GM23248 (cell line): Measurements from ENCODE around the gene NTPCR. TPM values are rescaled to one million over a fixed set of nuclear protein-coding genes. Genes with fewer than 3 reads are reported as not detected.
"Not testable (repeated sequence)": the region's sequence is repeated elsewhere in the genome, so short reads cannot be mapped to it uniquely, and the experiment has no call there.

Experiments
- DNase-seq: peaks from one replicate; pipeline ENCODE4 v3.0.0-alpha.2; 2015
- H2AFZ ChIP-seq: fragments of 200-600 bp; sonication (generic); 2 replicates; pipeline ENCODE4 v1.6.1; 2016; ENCODE audit warnings: antibody characterized with exemption
- H3F3A ChIP-seq: fragments of 200-600 bp; sonication (generic); 2 replicates; pipeline ENCODE4 v1.6.1; 2016; ENCODE audit warnings: mild to moderate bottlenecking, antibody characterized with exemption, mixed run types; ENCODE audit not compliant: insufficient read depth
- H3K27ac ChIP-seq: fragments of 200-600 bp; sonication (generic); 2 replicates; pipeline ENCODE4 v1.5.1; 2016; ENCODE audit warnings: mild to moderate bottlenecking
- H3K27me3 ChIP-seq: fragments of 200-600 bp; sonication (generic); replicated peaks from 2 replicates; pipeline ENCODE4 v1.6.1; 2016; ENCODE audit warnings: mild to moderate bottlenecking; ENCODE audit not compliant: insufficient read depth
- H3K36me3 ChIP-seq: fragments of 200-600 bp; sonication (generic); 2 replicates; pipeline ENCODE4 v1.6.1; 2016; ENCODE audit warnings: low read depth, mild to moderate bottlenecking
- H3K4me1 ChIP-seq: fragments of 200-600 bp; sonication (generic); 2 replicates; pipeline ENCODE4 v1.6.1; 2016; ENCODE audit warnings: mild to moderate bottlenecking; ENCODE audit not compliant: insufficient read depth
- H3K4me2 ChIP-seq: fragments of 200-600 bp; sonication (generic); one replicate; pipeline ENCODE4 v1.6.1; 2016; ENCODE audit warnings: mild to moderate bottlenecking; ENCODE audit not compliant: unreplicated experiment
- H3K4me3 ChIP-seq: fragments of 200-600 bp; sonication (generic); 2 replicates; pipeline ENCODE4 v1.5.1; 2016; ENCODE audit warnings: mild to moderate bottlenecking
- H3K79me2 ChIP-seq: fragments of 200-600 bp; sonication (generic); 2 replicates; pipeline ENCODE4 v1.6.1; 2016; ENCODE audit warnings: mild to moderate bottlenecking; ENCODE audit not compliant: insufficient read depth
- H3K9ac ChIP-seq: fragments of 200-600 bp; sonication (generic); 2 replicates; pipeline ENCODE4 v1.6.1; 2016; ENCODE audit warnings: mild to moderate bottlenecking
- H3K9me2 ChIP-seq: fragments of 200-600 bp; sonication (generic); 2 replicates; pipeline ENCODE4 v1.6.1; 2016; ENCODE audit warnings: mixed run types, mild to moderate bottlenecking, moderate library complexity; ENCODE audit not compliant: insufficient read depth
- H3K9me3 ChIP-seq: fragments of 200-600 bp; sonication (generic); one replicate; pipeline ENCODE4 v1.6.1; 2017; ENCODE audit warnings: low read depth
- H4K20me1 ChIP-seq: fragments of 200-600 bp; sonication (generic); 2 replicates; pipeline ENCODE4 v1.6.0; 2016; ENCODE audit not compliant: insufficient read depth
- EZH2 ChIP-seq: fragments of 200-600 bp; sonication (generic); IDR thresholded peaks from 2 replicates; pipeline ENCODE4 v1.6.1; 2018; ENCODE audit warnings: antibody characterized with exemption, mild to moderate bottlenecking; ENCODE audit not compliant: insufficient read depth, poor library complexity, severe bottlenecking
- EZH2phosphoT487 ChIP-seq: fragments of 200-600 bp; sonication (generic); IDR thresholded peaks from 2 replicates; pipeline ENCODE4 v1.6.1; 2018; ENCODE audit warnings: antibody characterized with exemption, moderate library complexity, mild to moderate bottlenecking, low read depth; ENCODE audit not compliant: insufficient read depth
- WGBS, 2 experiments: methylation state at CpG; one replicate each; pipeline ENCODE4 v1.1.6; 2015 to 2017; ENCODE audit warnings: low lambda C conversion rate in 2 of 2, low coverage in 1 of 2; ENCODE audit errors: missing lambda C conversion rate in 2 of 2; 5-methylcytosine and 5-hydroxymethylcytosine counted together
- in situ Hi-C: fragments of 300-500 bp; cut with MboI; formaldehyde crosslinking; loops from 2 replicates; pipeline ENCODE4 v1.15.0; 2020
- polyA plus RNA-seq: library from polyadenylated mRNA; unstranded; fragments of >200 nt; fragmentation: Nextera tagmentation; extraction: Ambion mirVana; gene quantifications from 2 replicates; pipeline ENCODE4 v1.2.1, GENCODE V29; 2016
- total RNA-seq: library from RNA; depleted of rRNA; stranded (reverse); fragments of >200 nt; shearing (Covaris generic); gene quantifications from 2 replicates; pipeline ENCODE4 v1.2.3, GENCODE V29; 2014

The NTPCR gene
- total and polyA plus RNA-seq, 2 experiments from 2014 or later: 23.8 to 67.2 TPM

- Histone ChIP-seq H3K9ac (no peak overlapping the region), H3K27me3 (no peaks in the 10 kb centered on the region), H3K79me2 (no peaks in the 10 kb centered on the region), H3K27ac (no peak overlapping the region), H3K4me3 (no peak overlapping the region), H3K9me3 (no peaks in the 10 kb centered on the region), H3F3A (no peaks in the 10 kb centered on the region), H4K20me1 (no peaks in the 10 kb centered on the region), H3K4me1 (peaks cover 5% of the 10 kb centered on the region; the same call in 1 of the 2 replicates), H3K9me2 (no peaks in the 10 kb centered on the region), H3K36me3 (no peaks in the 10 kb centered on the region), H2AFZ (no peak overlapping the region), H3K4me2 (no peak overlapping the region)
- WGBS, 2 experiments: 88 to 91% methylated on average over 7 of the region's 7 CpGs
- DNase-seq: no peak
- in situ Hi-C loops: no loop called here
- no peak for TF ChIP-seq EZH2
- TF ChIP-seq EZH2phosphoT487: no peak
These were observed 41.6 kb upstream of the NTPCR start for GRCh38 chr1:232908831-232909230.

GRCh38 chr1:232909752-232910151 is 40.7 kb upstream of the NTPCR start:
- H3K4me1 ChIP-seq: peaks cover 4% of the 10 kb centered on the region; the same call in 1 of the 2 replicates
- in situ Hi-C loops: no loop called here
- no peaks in the 10 kb centered on the region for H3K9me3 ChIP-seq
- H2AFZ ChIP-seq: no peak overlapping the region
- TF ChIP-seq EZH2: no peak
- TF ChIP-seq EZH2phosphoT487: no peak
- no peak overlapping the region for H3K27ac ChIP-seq
- no peaks in the 10 kb centered on the region for H3K27me3 ChIP-seq
- H3K4me3 ChIP-seq: no peak overlapping the region
- no peak overlapping the region for H3K9ac ChIP-seq
- H3F3A ChIP-seq: no peaks in the 10 kb centered on the region
- H3K9me2 ChIP-seq: no peaks in the 10 kb centered on the region
- no peaks in the 10 kb centered on the region for H3K36me3 ChIP-seq
- H3K4me2 ChIP-seq: no peak overlapping the region
- 87 to 89% methylated on average over 4 of the region's 4 CpGs for WGBS, 2 experiments
- no peaks in the 10 kb centered on the region for H3K79me2 ChIP-seq
- DNase-seq: no peak
- H4K20me1 ChIP-seq: no peaks in the 10 kb centered on the region

GRCh38 chr1:232911027-232911599 is 39.3 kb upstream of the NTPCR start:
- Histone ChIP-seq H3K36me3 (no peaks in the 10 kb centered on the region), H3K9me2 (no peaks in the 10 kb centered on the region), H3K9ac (no peak overlapping the region), H3K4me3 (no peak overlapping the region), H3K9me3 (no peaks in the 10 kb centered on the region), H3K27ac (no peak overlapping the region), H3F3A (no peaks in the 10 kb centered on the region), H3K4me1 (no peaks in the 10 kb centered on the region), H3K79me2 (no peaks in the 10 kb centered on the region), H3K27me3 (no peaks in the 10 kb centered on the region), H4K20me1 (no peaks in the 10 kb centered on the region), H3K4me2 (no peak overlapping the region), H2AFZ (no peak overlapping the region)
- no peak for DNase-seq
- TF ChIP-seq EZH2: no peak
- TF ChIP-seq EZH2phosphoT487: no peak
- in situ Hi-C loops: no loop called here
- WGBS, 2 experiments: 77 to 82% methylated on average over 5 of the region's 5 CpGs

GRCh38 chr1:232912845-232913580 is 37.4 kb upstream of the NTPCR start:
- in situ Hi-C loops: no loop called here
- Histone ChIP-seq H3K27ac (no peak overlapping the region), H3K4me3 (no peak overlapping the region), H3K9ac (no peak overlapping the region), H3K9me2 (no peaks in the 10 kb centered on the region), H3K4me2 (no peak overlapping the region), H4K20me1 (no peaks in the 10 kb centered on the region), H3F3A (no peaks in the 10 kb centered on the region), H2AFZ (no peak overlapping the region), H3K36me3 (no peaks in the 10 kb centered on the region), H3K79me2 (no peaks in the 10 kb centered on the region), H3K9me3 (no peaks in the 10 kb centered on the region), H3K27me3 (no peaks in the 10 kb centered on the region), H3K4me1 (no peaks in the 10 kb centered on the region)
- DNase-seq: no peak
- 76 to 91% methylated on average over 3 of the region's 3 CpGs for WGBS, 2 experiments
- no peak for TF ChIP-seq EZH2

- H3K9ac ChIP-seq, H3K27me3 ChIP-seq, H3K4me1 ChIP-seq, H3K79me2 ChIP-seq, H3K27ac ChIP-seq, in situ Hi-C loops, H3K36me3 ChIP-seq, H3F3A ChIP-seq, H3K9me3 ChIP-seq, H3K9me2 ChIP-seq, H4K20me1 ChIP-seq, H3K4me3 ChIP-seq, H3K4me2 ChIP-seq, H2AFZ ChIP-seq, DNase-seq: not testable (repeated sequence)
- 91 to 92% methylated on average over 2 of the region's 2 CpGs for WGBS, 2 experiments
These were observed 36.1 kb upstream of the NTPCR start for GRCh38 chr1:232914271-232914670.
